Panc1 (cell line): ENCODE results near the gene GP2.

Source experiments
- POLR2AphosphoS5 ChIP-seq: IDR thresholded peaks from 2 replicates; pipeline ENCODE4 v1.6.1; 2012; ENCODE audit warnings: mild to moderate bottlenecking, low read depth, low read length, moderate library complexity
- SIN3A ChIP-seq: IDR thresholded peaks from 2 replicates; pipeline ENCODE4 v1.6.1; 2012; ENCODE audit warnings: low read depth, mild to moderate bottlenecking, low read length, moderate library complexity, borderline replicate concordance; ENCODE audit not compliant: insufficient read depth
- TF ChIP-seq, protein P1 (sequence below): fragments of 450-650 bp; IDR thresholded peaks from 2 replicates; pipeline ENCODE4 v1.5.1; 2017; ENCODE audit warnings: mild to moderate bottlenecking

DNA sequence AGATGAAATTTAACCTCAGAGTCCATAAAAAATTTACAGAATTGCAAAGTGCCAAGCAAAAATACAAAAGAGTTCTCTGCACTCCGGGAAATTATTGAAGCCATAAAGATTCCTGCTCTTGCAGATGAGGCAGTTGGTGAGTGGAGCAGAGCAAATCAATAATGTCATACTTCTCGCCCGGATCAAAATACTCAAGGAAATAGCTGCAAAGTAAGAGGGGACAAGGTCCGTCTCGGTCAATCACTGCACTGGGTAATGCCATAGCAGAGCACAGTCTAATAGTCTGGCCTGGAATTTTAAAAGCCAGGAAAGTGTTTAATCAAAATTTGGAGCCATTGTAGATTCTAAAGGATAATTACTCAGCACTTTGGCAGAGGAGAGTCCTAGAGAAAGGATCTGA lies 58.9 kb downstream of the GP2 start:
- TF ChIP-seq, protein P1, sequence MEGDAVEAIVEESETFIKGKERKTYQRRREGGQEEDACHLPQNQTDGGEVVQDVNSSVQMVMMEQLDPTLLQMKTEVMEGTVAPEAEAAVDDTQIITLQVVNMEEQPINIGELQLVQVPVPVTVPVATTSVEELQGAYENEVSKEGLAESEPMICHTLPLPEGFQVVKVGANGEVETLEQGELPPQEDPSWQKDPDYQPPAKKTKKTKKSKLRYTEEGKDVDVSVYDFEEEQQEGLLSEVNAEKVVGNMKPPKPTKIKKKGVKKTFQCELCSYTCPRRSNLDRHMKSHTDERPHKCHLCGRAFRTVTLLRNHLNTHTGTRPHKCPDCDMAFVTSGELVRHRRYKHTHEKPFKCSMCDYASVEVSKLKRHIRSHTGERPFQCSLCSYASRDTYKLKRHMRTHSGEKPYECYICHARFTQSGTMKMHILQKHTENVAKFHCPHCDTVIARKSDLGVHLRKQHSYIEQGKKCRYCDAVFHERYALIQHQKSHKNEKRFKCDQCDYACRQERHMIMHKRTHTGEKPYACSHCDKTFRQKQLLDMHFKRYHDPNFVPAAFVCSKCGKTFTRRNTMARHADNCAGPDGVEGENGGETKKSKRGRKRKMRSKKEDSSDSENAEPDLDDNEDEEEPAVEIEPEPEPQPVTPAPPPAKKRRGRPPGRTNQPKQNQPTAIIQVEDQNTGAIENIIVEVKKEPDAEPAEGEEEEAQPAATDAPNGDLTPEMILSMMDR: no peak
- TF ChIP-seq SIN3A (no peak), POLR2AphosphoS5 (no peak)
